Common myeloid progenitor, CD34-positive (primary cell): ENCODE data around the gene MED25.

Source experiments
- CTCF ChIA-PET: fragments of 350-600 bp; sonication (Branson Sonifier 250); formaldehyde crosslinking; loops from one replicate; lab custom pipeline; 2021; ENCODE audit warnings: antibody characterized with exemption; lab: Charles Lee
- POLR2A ChIA-PET: fragments of 350-600 bp; sonication (Branson Sonifier 250); formaldehyde crosslinking; loops from one replicate; lab custom pipeline; 2021; ENCODE audit warnings: antibody characterized with exemption; lab: Charles Lee
- DNase-seq, 3 donors: peaks; one replicate each; pipeline versions ENCODE4 v3.0.0 to v3.0.0-alpha.2; 2013
- H3K27ac ChIP-seq, 2 experiments: 1 replicate in 1 of 2; 2 replicates in 1 of 2; pipeline ENCODE4 v1.7.0; 2013; ENCODE audit warnings: inconsistent platforms in 2 of 2, low read length in 2 of 2, mild to moderate bottlenecking in 2 of 2, low read depth in 1 of 2, moderate library complexity in 1 of 2; ENCODE audit not compliant: severe bottlenecking in 2 of 2, insufficient read depth in 1 of 2, poor library complexity in 1 of 2
- H3K27me3 ChIP-seq, 5 experiments: replicated peaks in 2 of 5; 1 replicate in 3 of 5; 2 replicates in 2 of 5; pipeline versions ENCODE4 v1.6.1 to v1.7.0; 2013; ENCODE audit warnings: low read length in 4 of 5, mild to moderate bottlenecking in 2 of 5, moderate library complexity in 2 of 5, inconsistent platforms in 1 of 5; ENCODE audit not compliant: insufficient read depth in 5 of 5, control insufficient read depth in 4 of 5
- H3K36me3 ChIP-seq, 4 experiments: 1 replicate in 2 of 4; 2 replicates in 2 of 4; pipeline versions ENCODE4 v1.6.1 to v1.7.0; 2013; ENCODE audit warnings: low read length in 3 of 4, control low read depth in 1 of 4, mild to moderate bottlenecking in 1 of 4; ENCODE audit not compliant: control insufficient read depth in 4 of 4, insufficient read depth in 4 of 4
- H3K4me1 ChIP-seq, 4 experiments: 1 replicate in 3 of 4; 2 replicates in 1 of 4; pipeline versions ENCODE4 v1.6.1 to v1.7.1; 2013; ENCODE audit warnings: low read length in 3 of 4, mild to moderate bottlenecking in 3 of 4, control low read depth in 1 of 4, inconsistent platforms in 1 of 4, moderate library complexity in 1 of 4; ENCODE audit not compliant: control insufficient read depth in 4 of 4, insufficient read depth in 4 of 4; ENCODE audit errors: control extremely low read depth in 1 of 4
- H3K4me3 ChIP-seq, 7 experiments: 1 replicate in 4 of 7; 2 replicates in 3 of 7; pipeline versions ENCODE4 v1.5.1 to v1.7.0; 2013; ENCODE audit warnings: mild to moderate bottlenecking in 7 of 7, low read length in 6 of 7, moderate library complexity in 6 of 7, inconsistent platforms in 2 of 7, low read depth in 2 of 7, control low read depth in 1 of 7; ENCODE audit not compliant: insufficient read depth in 4 of 7, control insufficient read depth in 1 of 7; ENCODE audit errors: extremely low read depth in 1 of 7
- H3K9me3 ChIP-seq, 5 experiments: 1 replicate in 4 of 5; 2 replicates in 1 of 5; pipeline versions ENCODE4 v1.6.1 to v1.7.1; 2013; ENCODE audit warnings: low read length in 4 of 5, mild to moderate bottlenecking in 2 of 5, inconsistent platforms in 1 of 5, low read depth in 1 of 5, moderate library complexity in 1 of 5; ENCODE audit not compliant: control insufficient read depth in 4 of 5, insufficient read depth in 2 of 5; ENCODE audit errors: control extremely low read depth in 1 of 5
- WGBS: methylation state at CpG from one replicate; pipeline ENCODE4 v1.1.5; 2013; ENCODE audit not compliant: insufficient coverage; 5-methylcytosine and 5-hydroxymethylcytosine counted together

Gene MED25

DNA sequence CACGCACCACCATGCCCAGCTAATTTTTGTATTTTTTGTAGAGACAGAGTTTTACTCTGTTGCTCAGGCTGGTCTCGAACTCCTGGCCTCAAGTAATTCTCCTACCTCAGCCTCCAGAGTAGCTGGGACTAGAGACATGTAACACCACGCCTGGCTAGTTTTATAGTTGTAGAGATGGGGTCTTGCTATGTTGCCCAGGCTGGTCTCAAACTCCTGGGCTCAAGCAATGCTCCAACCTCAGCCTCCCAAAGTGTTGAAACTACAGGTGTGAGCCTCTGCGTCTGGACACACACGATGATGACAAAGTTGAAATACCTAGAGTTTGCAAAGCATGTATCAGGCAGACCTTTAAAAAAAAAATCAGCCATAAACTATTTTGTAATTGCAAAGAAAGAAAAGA lies 28.3 kb downstream of the MED25 start:
- Histone ChIP-seq H3K9me3 (peaks cover 0 to 6% (median 0%) of the 10 kb centered on the region in 5 experiments), H3K36me3 (no peaks in the 10 kb centered on the region), H3K27ac (no peak overlapping the region), H3K4me3 (no peak overlapping the region), H3K27me3 (no peaks in the 10 kb centered on the region), H3K4me1 (peaks cover 3 to 23% (median 18%) of the 10 kb centered on the region in 4 experiments)
- 84% methylated on average over 2 of the region's 5 CpGs for WGBS
- POLR2A ChIA-PET, result no interaction called here
- CTCF ChIA-PET, result interaction anchor here (1.1 kb wide), 1 partner anchor 19 kb away, joined by 3 read pairs; no protein-coding TSS in a partner anchor
- DNase-seq, result no peak

DNA sequence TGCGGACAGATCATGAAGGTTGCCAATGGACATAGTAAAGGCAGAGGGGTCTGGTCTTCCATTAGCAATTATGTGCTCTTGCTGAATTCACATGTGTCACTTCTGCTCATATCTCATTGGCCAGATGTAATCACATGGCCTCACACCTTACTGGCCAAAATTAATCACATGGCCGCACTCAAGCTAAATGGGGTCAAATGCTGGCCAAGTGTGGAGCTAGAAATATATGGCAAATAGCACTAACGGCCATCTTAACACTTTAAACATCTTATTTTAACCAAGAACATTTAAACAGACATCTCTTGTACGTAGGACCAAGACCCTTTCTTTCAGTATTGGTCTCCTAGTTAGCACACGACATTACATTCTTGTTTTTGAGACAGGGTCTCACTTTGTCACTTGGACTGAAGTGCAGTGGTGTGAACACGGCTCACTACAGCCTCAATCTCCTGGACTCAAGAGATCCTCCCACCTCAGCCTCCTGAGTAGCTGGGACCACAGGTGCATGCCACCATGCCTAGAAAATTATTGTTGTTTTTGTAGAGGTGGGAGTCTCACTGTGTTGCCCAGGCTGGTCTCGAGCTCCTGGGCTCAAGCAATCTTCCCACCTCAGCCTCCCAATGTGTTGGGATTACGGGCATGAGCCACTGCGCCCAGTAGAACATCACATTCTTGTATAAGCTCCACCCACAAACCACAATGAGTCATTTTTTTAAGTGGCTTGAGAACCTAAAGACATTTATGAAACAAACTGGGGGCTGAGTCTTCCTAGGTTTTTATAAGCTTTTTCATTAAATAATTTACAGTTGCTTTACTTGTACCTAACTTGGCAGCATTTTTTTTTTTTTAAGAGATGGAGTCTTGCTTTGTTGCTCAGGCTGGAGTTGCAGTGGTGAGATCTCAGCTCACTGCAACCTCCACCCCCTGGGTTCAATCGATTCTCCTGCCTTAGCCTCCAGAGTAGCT lies 29.9 kb downstream of the MED25 start:
- CTCF ChIA-PET, result interaction anchor here (0.6 to 1.6 kb wide), 6 partner anchors 12 to 84 kb away, joined by 3 to 5 read pairs (median 3); no protein-coding TSS in a partner anchor
- POLR2A ChIA-PET, result no interaction called here
- Histone ChIP-seq H3K27ac (no peak overlapping the region), H3K9me3 (peaks cover 0 to 6% (median 0%) of the 10 kb centered on the region in 5 experiments), H3K27me3 (no peaks in the 10 kb centered on the region), H3K4me3 (no peak overlapping the region), H3K36me3 (no peaks in the 10 kb centered on the region), H3K4me1 (peaks cover 7 to 34% (median 29%) of the 10 kb centered on the region in 4 experiments)
- peak; percentile 70 to 90 (median 85) for DNase-seq
- 81% methylated on average over 8 of the region's 10 CpGs for WGBS

DNA sequence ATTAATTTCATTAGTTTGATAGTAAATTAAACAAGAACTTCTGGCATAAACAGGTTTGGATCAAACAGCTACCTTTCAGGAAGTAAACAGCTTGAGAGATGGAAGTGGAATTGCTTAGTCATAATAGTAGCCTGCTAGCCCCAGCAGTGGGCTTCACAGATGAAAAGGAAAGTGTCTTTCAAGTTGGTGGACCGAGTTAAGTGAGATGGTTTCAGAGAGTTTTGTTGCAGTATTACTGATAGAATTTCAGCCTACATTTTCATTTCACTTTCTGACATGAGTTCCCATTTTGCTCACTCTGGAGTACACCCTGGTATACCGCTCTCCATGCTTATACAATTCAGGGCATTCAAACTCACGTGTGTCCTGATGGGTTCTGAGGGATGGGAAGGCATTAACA lies 30.8 kb downstream of the MED25 start:
- no peaks in the 10 kb centered on the region for H3K36me3 ChIP-seq
- H3K4me3 ChIP-seq, result no peak overlapping the region
- H3K27me3 ChIP-seq, result no peaks in the 10 kb centered on the region
- peaks cover 0 to 6% (median 0%) of the 10 kb centered on the region in 5 experiments for H3K9me3 ChIP-seq
- H3K4me1 ChIP-seq, result peaks cover 7 to 38% (median 29%) of the 10 kb centered on the region in 4 experiments
- 100% methylated on average over 1 of the region's 3 CpGs for WGBS
- no peak overlapping the region for H3K27ac ChIP-seq
- ChIA-PET CTCF (interaction anchor here (1.1 to 2.7 kb wide), 4 partner anchors 15 to 41 kb away, joined by 3 to 11 read pairs (median 5); no protein-coding TSS in a partner anchor), POLR2A (no interaction called here)
- no peak for DNase-seq

DNA sequence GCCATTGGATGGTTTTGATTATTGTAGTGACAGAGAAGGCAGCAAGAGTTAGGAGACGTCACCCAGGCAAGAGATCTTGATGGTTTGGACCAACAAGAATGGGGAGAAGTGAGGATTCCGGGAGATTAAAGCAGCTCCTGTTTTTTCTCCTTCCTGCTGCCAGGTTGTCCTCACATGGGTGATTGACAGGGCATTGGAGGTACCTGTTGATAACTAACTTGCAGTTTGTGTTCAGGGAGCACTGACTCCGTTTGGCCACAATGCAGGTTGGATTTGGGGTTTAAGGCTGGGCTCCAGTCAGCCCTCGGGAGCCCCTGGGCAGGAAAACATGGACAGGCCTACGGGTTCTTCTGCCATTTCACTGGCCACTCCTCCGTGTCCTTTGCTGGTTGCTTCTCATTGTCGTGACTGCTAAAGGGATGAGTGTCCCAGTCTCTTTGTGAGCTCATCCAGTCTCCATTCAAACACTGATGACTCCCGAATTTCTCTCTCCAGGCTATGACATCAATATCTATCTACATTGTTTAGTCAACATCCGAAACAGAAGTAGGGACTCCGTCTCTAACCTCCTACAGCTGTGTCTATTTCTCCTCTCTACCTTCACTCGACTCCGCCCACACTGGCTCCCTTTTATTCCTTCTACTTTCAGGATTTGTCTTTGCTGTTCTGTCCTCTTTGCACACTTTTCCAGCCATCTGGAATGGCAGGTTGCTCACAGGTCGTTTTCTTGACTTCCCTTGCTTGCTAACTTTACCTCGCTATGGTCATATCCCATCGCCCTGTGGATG lies 31.5 kb downstream of the MED25 start:
- Histone ChIP-seq H3K27me3 (no peaks in the 10 kb centered on the region), H3K9me3 (peaks cover 0 to 6% (median 0%) of the 10 kb centered on the region in 5 experiments), H3K4me3 (peak overlapping the region in 5 of 7 experiments; percentile 77 to 89 (median 84)), H3K36me3 (peaks cover 0 to 5% (median 2%) of the 10 kb centered on the region in 4 experiments), H3K4me1 (peaks cover 7 to 38% (median 29%) of the 10 kb centered on the region in 4 experiments), H3K27ac (peak overlapping the region in 1 of 2 experiments; percentile 93)
- WGBS, result 93% methylated on average over 15 of the region's 15 CpGs
- CTCF ChIA-PET, result interaction anchor here (1.1 to 2.7 kb wide), 5 partner anchors 15 to 80 kb away, joined by 3 to 11 read pairs (median 4); no protein-coding TSS in a partner anchor
- POLR2A ChIA-PET, result interaction anchor here (0.6 to 2.1 kb wide), 3 partner anchors 18 to 83 kb away, joined by 3 to 9 read pairs (median 3); partner anchors contain the start of genes FUZ and PNKP
- no peak for DNase-seq

DNA sequence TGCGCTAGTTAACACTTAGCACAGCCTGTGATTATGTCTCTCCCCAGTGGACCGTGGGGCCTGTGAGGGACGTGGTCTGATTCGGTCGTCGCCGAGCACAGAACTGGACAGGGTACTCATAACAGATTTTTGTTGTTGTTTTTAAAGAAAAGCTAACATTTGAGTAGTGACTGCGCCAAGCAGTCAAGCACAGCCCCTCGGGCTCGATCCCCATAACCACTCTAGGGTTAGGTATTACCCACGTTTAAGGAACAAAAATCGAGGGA lies 32.1 kb downstream of the MED25 start:
- 95% methylated on average over 4 of the region's 12 CpGs for WGBS
- POLR2A ChIA-PET, result interaction anchor here (0.6 to 2.1 kb wide), 6 partner anchors 14 to 84 kb away, joined by 3 to 9 read pairs (median 5); partner anchors contain the start of genes AKT1S1, FUZ, PNKP and TBC1D17
- CTCF ChIA-PET, result interaction anchor here (0.9 to 2.7 kb wide), 7 partner anchors 14 to 81 kb away, joined by 3 to 11 read pairs (median 4); partner anchors contain the start of gene FUZ
- Histone ChIP-seq H3K4me3 (peak overlapping the region in 6 of 7 experiments; percentile 62 to 89 (median 83)), H3K9me3 (peaks cover 0 to 6% (median 0%) of the 10 kb centered on the region in 5 experiments), H3K36me3 (peaks cover 0 to 9% (median 5%) of the 10 kb centered on the region in 4 experiments), H3K4me1 (peaks cover 7 to 38% (median 29%) of the 10 kb centered on the region in 4 experiments), H3K27ac (peak overlapping the region; percentile 90 to 93), H3K27me3 (no peaks in the 10 kb centered on the region)
- no peak for DNase-seq

DNA sequence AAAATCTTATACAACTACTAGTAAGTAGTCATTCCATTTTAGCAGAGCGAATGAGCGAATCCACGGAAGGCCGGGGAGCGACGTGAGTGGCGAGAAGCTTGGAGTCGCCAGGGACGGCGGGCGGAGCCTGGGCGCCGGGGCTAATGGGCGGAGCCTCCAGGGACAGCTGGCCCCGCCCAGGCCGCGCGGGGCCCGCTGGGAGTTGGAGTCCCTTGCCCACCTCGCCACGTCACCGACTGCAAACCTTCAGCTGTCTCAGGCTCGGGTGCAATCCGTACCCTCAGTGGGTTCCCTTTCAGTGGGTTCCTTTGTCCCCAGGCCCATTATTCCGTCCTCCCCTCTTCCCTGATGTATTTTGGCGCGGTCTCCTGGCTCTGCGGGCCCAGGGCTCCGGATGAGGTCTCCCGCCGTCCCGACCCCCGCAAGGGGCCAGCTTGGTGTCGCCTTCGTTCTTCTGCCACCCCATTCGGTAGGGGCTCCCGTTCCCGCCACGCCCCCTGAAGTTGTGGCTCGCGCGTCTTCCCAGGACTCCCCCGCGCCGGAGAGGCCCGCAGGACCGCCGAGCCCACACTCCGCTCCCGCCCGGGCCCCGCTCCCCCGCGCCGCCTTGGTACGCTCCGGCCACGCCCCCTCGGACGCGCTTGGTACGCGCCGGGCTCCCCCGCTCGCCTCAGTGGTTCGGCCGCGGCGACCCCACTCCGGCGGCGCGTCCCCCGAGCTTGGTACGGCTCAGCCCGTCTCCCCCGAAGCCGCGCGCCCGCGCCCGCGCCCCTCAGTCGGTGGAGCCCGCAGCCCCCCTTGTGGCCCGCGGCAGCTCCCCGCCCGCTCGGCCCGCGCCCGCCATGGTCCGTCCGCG lies 32.6 kb downstream of the MED25 start, which contains the start of gene PTOV1:
Gene PTOV1 (plus strand): TSS at position 673 of the 856 bp plus-strand sequence.
- Histone ChIP-seq H3K27me3 (no peaks in the 10 kb centered on the region), H3K36me3 (peaks cover 0 to 15% (median 9%) of the 10 kb centered on the region in 4 experiments), H3K27ac (peak within 1 kb of the TSS; percentile 90 to 93), H3K4me3 (peak within 1 kb of the TSS; percentile 62 to 89 (median 84)), H3K4me1 (peaks cover 7 to 38% (median 29%) of the 10 kb centered on the region in 4 experiments), H3K9me3 (peaks cover 0 to 6% (median 0%) of the 10 kb centered on the region in 5 experiments)
- peak; percentile 91 to 95 (median 95) for DNase-seq
- POLR2A ChIA-PET, result interaction anchor here (0.6 to 2.1 kb wide), 10 partner anchors 13 to 84 kb away, joined by 3 to 9 read pairs (median 4); partner anchors contain the start of genes AKT1S1, ATF5, FUZ and NUP62
- WGBS, result 5% methylated on average over 89 of the region's 98 CpGs
- CTCF ChIA-PET, result interaction anchor here (0.9 to 2.7 kb wide), 7 partner anchors 14 to 81 kb away, joined by 3 to 11 read pairs (median 4); partner anchors contain the start of gene FUZ
